Naive thymus-derived CD4-positive, alpha-beta T cell (primary cell): ENCODE data around the gene FAM13A. TPM values are rescaled to one million over a fixed set of nuclear protein-coding genes. Genes with fewer than 3 reads are reported as not detected.
A peak's percentile ranks its signal among the peaks of the same experiment; 100 is the strongest.

ENCODE experiments used
- ATAC-seq: fragments of 150-1000 bp; cut with Tn5 transposase; 2 replicates; pipeline ENCODE4 v1.10.0; 2021; ENCODE audit warnings: mild to moderate bottlenecking, moderate library complexity
- CTCF ChIA-PET: fragments of 350-600 bp; sonication (Branson Sonifier 250); formaldehyde crosslinking; loops from one replicate; lab custom pipeline; 2021; ENCODE audit warnings: antibody characterized with exemption; lab: Charles Lee
- POLR2A ChIA-PET: fragments of 350-600 bp; sonication (Branson Sonifier 250); formaldehyde crosslinking; loops from one replicate; lab custom pipeline; 2021; ENCODE audit warnings: antibody characterized with exemption, inconsistent platforms; lab: Charles Lee
- DNase-seq, 9 donors: peaks; one replicate each; pipeline versions ENCODE4 v3.0.0 to v3.0.0-alpha.2; 2020 to 2022; ENCODE audit warnings: mixed read lengths in 1 of 9
- H3K27ac ChIP-seq: one replicate; pipeline ENCODE4 v1.7.0; 2013; ENCODE audit warnings: mild to moderate bottlenecking, low read depth, low read length, moderate library complexity
- H3K27me3 ChIP-seq, 2 donors: one replicate each; pipeline ENCODE4 v1.7.0; 2013; ENCODE audit warnings: low read length in 2 of 2, mild to moderate bottlenecking in 2 of 2, moderate library complexity in 2 of 2; ENCODE audit not compliant: control insufficient read depth in 2 of 2, insufficient read depth in 2 of 2
- H3K36me3 ChIP-seq, 3 experiments: 1 replicate in 2 of 3; 2 replicates in 1 of 3; pipeline ENCODE4 v1.7.0; 2013; ENCODE audit warnings: low read length in 3 of 3, mild to moderate bottlenecking in 3 of 3, moderate library complexity in 1 of 3; ENCODE audit not compliant: insufficient read depth in 3 of 3, control insufficient read depth in 2 of 3
- H3K4me1 ChIP-seq, 2 donors: one replicate each; pipeline ENCODE4 v1.7.0; 2013; ENCODE audit warnings: low read length in 2 of 2, mild to moderate bottlenecking in 2 of 2, moderate library complexity in 1 of 2; ENCODE audit not compliant: control insufficient read depth in 2 of 2, insufficient read depth in 2 of 2
- H3K4me3 ChIP-seq: 2 replicates; pipeline ENCODE4 v1.7.0; 2013; ENCODE audit warnings: mild to moderate bottlenecking, low read length
- H3K9me3 ChIP-seq, 3 experiments: 1 replicate in 2 of 3; 2 replicates in 1 of 3; pipeline ENCODE4 v1.7.0; 2013; ENCODE audit warnings: low read length in 3 of 3; ENCODE audit not compliant: control insufficient read depth in 2 of 3
- H3K27ac Mint-ChIP-seq, 9 donors: one replicate each; pipeline ENCODE4 v1.8.0; 2020 to 2022; ENCODE audit warnings: mixed read lengths in 9 of 9, mild to moderate bottlenecking in 8 of 9, moderate library complexity in 5 of 9, inconsistent platforms in 2 of 9
- H3K27me3 Mint-ChIP-seq, 5 donors: one replicate each; pipeline ENCODE4 v1.8.0; 2021 to 2022; ENCODE audit warnings: mixed read lengths in 5 of 5, mild to moderate bottlenecking in 1 of 5
- H3K36me3 Mint-ChIP-seq, 5 donors: one replicate each; pipeline ENCODE4 v1.8.0; 2020 to 2022; ENCODE audit warnings: mixed read lengths in 5 of 5, mild to moderate bottlenecking in 3 of 5, inconsistent platforms in 1 of 5
- H3K4me1 Mint-ChIP-seq, 7 donors: one replicate each; pipeline ENCODE4 v1.8.0; 2020 to 2022; ENCODE audit warnings: mixed read lengths in 7 of 7, mild to moderate bottlenecking in 3 of 7, inconsistent platforms in 1 of 7
- H3K4me3 Mint-ChIP-seq, 10 donors: one replicate each; pipeline ENCODE4 v1.8.0; 2020 to 2022; ENCODE audit warnings: mild to moderate bottlenecking in 10 of 10, mixed read lengths in 10 of 10, moderate library complexity in 6 of 10, inconsistent platforms in 2 of 10
- H3K9me3 Mint-ChIP-seq, 11 donors: one replicate each; pipeline ENCODE4 v1.8.0; 2020 to 2022; ENCODE audit warnings: mixed read lengths in 11 of 11, mild to moderate bottlenecking in 4 of 11, inconsistent platforms in 1 of 11, moderate library complexity in 1 of 11
- intact Hi-C, 2 donors: fragments of 100-400 bp; cut with micrococcal nuclease; formaldehyde crosslinking; loops; one replicate each; pipeline ENCODE4 v1.15.1; 2023
- polyA plus RNA-seq, 2 donors: library from polyadenylated mRNA; unstranded; fragments of 300-500 nt; fragmentation: Illumina TruSeq; gene quantifications; one replicate each; pipeline ENCODE4 v1.2.3, GENCODE V29; 2021
- total RNA-seq, 6 experiments: library from RNA in 5 of 6; stranded (reverse) in 5 of 6; gene quantifications; 1 replicate in 5 of 6; 2 replicates in 1 of 6; pipeline ENCODE4 v1.2.3 and lab custom pipeline; 2021 to 2026

FAM13A gene
- total and polyA plus RNA-seq, 7 experiments from 2014 or later: 4.5 to 60.4 (median 10.2) TPM

DNA sequence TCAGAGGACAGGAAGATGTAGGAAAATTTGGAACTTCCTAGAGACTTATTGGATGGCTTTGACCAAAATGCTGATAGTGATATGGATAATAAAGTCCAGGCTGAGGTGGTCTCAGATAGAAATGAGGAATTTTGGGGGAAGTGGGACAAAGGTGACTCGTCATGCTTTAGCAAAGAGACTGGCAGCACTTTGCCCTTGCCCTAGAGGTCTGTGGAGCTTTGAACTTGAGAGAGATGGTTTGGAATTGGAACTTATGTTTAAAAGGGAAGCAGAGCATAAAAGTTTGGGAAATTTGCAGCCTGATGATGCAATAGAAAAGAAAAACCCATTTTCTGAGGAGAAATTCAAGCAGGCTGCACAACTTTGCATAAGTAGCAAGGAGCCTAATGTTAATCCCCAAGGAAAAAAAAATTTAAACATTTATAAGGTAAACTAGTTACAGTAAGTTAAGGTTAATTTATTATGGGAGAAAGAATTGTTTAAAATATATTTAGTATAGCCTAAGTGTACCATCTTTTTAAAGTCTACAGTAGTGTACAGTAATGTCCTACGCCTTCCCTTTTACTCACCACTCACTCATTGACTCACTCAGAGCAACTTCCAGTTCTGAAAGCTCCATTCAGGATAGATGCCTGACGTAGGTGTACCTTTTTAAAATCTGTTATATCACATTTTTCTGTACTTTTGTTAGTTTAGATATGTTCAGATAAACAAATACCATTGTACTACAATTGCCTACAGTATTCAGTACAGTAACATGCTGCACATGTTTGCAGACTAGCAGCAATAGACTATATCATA is 101.2 kb downstream of the FAM13A start:
- Histone ChIP-seq H3K9me3 (no peaks in the 10 kb centered on the region), H3K4me1 (peaks cover 0 to 8% of the 10 kb centered on the region in 2 donors), H3K27me3 (no peaks in the 10 kb centered on the region), H3K4me3 (no peak overlapping the region), H3K36me3 (no peaks in the 10 kb centered on the region), H3K27ac (no peak overlapping the region)
- intact Hi-C loops: no loop called here
- no peaks in the 10 kb centered on the region for H3K27me3 Mint-ChIP-seq
- POLR2A ChIA-PET: no interaction called here
- H3K4me3 Mint-ChIP-seq: no peak overlapping the region
- DNase-seq (no peak), ATAC-seq (no peak)
- peaks cover 0 to 26% (median 4%) of the 10 kb centered on the region in 11 donors for H3K9me3 Mint-ChIP-seq
- CTCF ChIA-PET: no interaction called here
- H3K27ac Mint-ChIP-seq: no peak overlapping the region
- peaks cover 0 to 41% (median 0%) of the 10 kb centered on the region in 5 donors for H3K36me3 Mint-ChIP-seq
- H3K4me1 Mint-ChIP-seq: peaks cover 0 to 53% (median 25%) of the 10 kb centered on the region in 7 donors

DNA sequence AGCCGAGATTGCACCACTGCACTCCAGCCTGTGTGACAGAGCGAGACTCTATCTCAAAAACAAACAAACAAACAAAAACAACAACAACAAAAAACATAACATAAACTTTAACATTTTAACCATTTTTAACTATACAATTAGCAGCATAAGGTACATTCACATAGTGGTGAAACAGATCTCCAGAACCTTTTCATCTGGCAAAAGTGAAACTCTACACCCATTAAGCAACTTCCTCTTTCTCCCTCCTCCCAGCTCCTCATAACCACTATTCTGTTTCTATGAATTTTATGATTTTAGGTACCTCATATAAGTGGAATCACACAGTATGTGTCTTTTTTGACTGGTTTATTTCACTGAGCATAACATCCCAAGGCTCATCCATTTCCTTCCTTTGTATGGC is 103.6 kb downstream of the FAM13A start:
- CTCF ChIA-PET: no interaction called here
- POLR2A ChIA-PET: no interaction called here
- H3K9me3 ChIP-seq: no peaks in the 10 kb centered on the region
- ATAC-seq (peak; percentile 42), DNase-seq (no peak)
- peaks cover 0 to 16% (median 3%) of the 10 kb centered on the region in 11 donors for H3K9me3 Mint-ChIP-seq
- no peak overlapping the region for H3K27ac ChIP-seq
- peak overlapping the region in 4 of 10 donors; percentile 17 to 76 (median 52) for H3K4me3 Mint-ChIP-seq
- H3K36me3 Mint-ChIP-seq: peaks cover 0 to 31% (median 0%) of the 10 kb centered on the region in 5 donors
- H3K27me3 ChIP-seq: no peaks in the 10 kb centered on the region
- intact Hi-C loops: no loop called here
- no peak overlapping the region for H3K4me3 ChIP-seq
- no peaks in the 10 kb centered on the region for H3K27me3 Mint-ChIP-seq
- peak overlapping the region in 7 of 9 donors; percentile 8 to 87 (median 62) for H3K27ac Mint-ChIP-seq
- H3K36me3 ChIP-seq: no peaks in the 10 kb centered on the region
- H3K4me1 ChIP-seq: no peaks in the 10 kb centered on the region
- H3K4me1 Mint-ChIP-seq: peaks cover 6 to 57% (median 27%) of the 10 kb centered on the region in 7 donors

DNA sequence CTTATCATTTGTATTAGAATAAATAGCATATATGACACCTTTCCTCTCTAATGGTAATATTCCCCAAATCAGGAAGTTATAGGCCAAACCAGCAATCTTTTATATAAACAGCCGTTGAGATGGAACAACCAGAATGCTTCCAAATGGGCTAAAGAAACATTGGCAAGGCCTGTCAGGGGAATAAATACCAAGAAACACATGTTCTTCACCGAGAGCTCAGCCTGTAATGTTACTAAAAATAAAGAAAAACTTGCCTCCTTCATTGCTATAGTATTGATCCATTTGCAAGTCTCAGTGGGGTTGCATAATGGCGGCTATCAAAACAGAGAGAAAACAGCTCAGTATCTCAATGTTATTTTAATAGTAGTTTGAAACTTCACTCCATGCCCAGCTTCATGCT is 104.9 kb downstream of the FAM13A start:
- Mint-ChIP-seq H3K27me3 (no peaks in the 10 kb centered on the region), H3K36me3 (peaks cover 0 to 30% (median 0%) of the 10 kb centered on the region in 5 donors), H3K4me1 (peaks cover 6 to 64% (median 36%) of the 10 kb centered on the region in 7 donors), H3K4me3 (peak overlapping the region in 1 of 10 donors; percentile 21), H3K9me3 (peaks cover 0 to 15% (median 0%) of the 10 kb centered on the region in 11 donors), H3K27ac (peak overlapping the region in 2 of 9 donors; percentile 4 to 68)
- Histone ChIP-seq H3K9me3 (no peaks in the 10 kb centered on the region), H3K27ac (no peak overlapping the region), H3K36me3 (no peaks in the 10 kb centered on the region), H3K27me3 (no peaks in the 10 kb centered on the region), H3K4me3 (no peak overlapping the region), H3K4me1 (no peaks in the 10 kb centered on the region)
- ATAC-seq: no peak
- DNase-seq: no peak
- POLR2A ChIA-PET: no interaction called here
- CTCF ChIA-PET: no interaction called here
- intact Hi-C loops: no loop called here

DNA sequence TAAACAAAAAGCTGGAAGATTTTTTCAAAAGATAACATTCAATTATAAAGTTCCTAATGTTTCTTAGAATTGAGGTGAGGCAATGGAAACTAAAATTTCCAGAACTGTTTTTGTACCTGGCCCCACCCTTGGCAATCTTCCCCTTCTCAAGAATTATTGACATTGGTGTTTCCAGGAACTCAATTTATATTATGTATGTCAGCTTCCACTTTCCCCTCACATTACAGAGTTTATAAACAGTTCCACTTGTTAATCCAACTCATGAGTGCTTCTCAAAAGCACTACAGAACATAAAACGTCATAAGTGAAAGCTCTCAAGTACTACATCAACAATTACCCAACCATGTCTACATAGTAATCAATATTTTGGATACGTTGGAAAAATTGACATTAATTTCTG is 107.4 kb downstream of the FAM13A start:
- H3K4me1 Mint-ChIP-seq: peaks cover 6 to 71% (median 36%) of the 10 kb centered on the region in 7 donors
- Histone ChIP-seq H3K27ac (no peak overlapping the region), H3K9me3 (no peaks in the 10 kb centered on the region), H3K4me1 (no peaks in the 10 kb centered on the region), H3K27me3 (no peaks in the 10 kb centered on the region), H3K4me3 (no peak overlapping the region), H3K36me3 (no peaks in the 10 kb centered on the region)
- ChIA-PET CTCF (no interaction called here), POLR2A (interaction anchor here (0.6 kb wide), 1 partner anchor 29 kb away, joined by 4 read pairs; no protein-coding TSS in a partner anchor)
- ATAC-seq (no peak), DNase-seq (no peak)
- peaks cover 0 to 28% (median 0%) of the 10 kb centered on the region in 5 donors for H3K36me3 Mint-ChIP-seq
- no peaks in the 10 kb centered on the region for H3K27me3 Mint-ChIP-seq
- intact Hi-C loops: loop anchor here (1.0 to 10.0 kb wide), 3 partner anchors 13 to 425 kb away; partner anchors contain the start of gene PYURF (in 1 of the 2)
- H3K9me3 Mint-ChIP-seq: peaks cover 0 to 18% (median 5%) of the 10 kb centered on the region in 11 donors
- peak overlapping the region in 5 of 10 donors; percentile 3 to 61 (median 48) for H3K4me3 Mint-ChIP-seq
- H3K27ac Mint-ChIP-seq: peak overlapping the region in 5 of 9 donors; percentile 27 to 77 (median 74)

DNA sequence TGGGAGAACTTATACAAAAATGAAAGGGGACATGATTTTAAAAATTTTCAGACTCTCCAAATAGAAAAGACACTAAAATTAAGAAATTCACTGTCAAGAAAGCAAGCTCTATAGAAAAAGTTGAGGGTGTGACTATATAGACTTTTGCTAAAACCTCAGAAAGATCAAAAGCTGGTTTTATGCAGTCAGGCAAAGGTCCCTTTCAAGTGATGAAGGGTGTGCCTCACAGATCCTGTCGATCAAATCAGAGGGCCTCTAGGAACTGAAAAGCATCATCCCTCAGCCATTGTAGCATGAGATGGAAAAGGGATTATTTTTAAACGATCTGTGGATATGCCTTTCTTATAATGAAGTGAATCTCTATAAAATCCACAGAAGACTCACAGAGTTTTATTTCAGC is 116.5 kb downstream of the FAM13A start:
- H3K27me3 Mint-ChIP-seq: no peaks in the 10 kb centered on the region
- H3K9me3 ChIP-seq: no peaks in the 10 kb centered on the region
- H3K36me3 ChIP-seq: no peaks in the 10 kb centered on the region
- H3K4me1 Mint-ChIP-seq: peaks cover 14 to 64% (median 52%) of the 10 kb centered on the region in 7 donors
- DNase-seq (peak in 7 of 9 donors; percentile 45 to 80 (median 71)), ATAC-seq (peak; percentile 86)
- peak overlapping the region; percentile 49 for H3K27ac ChIP-seq
- H3K27me3 ChIP-seq: no peaks in the 10 kb centered on the region
- peaks cover 0 to 16% (median 0%) of the 10 kb centered on the region in 5 donors for H3K36me3 Mint-ChIP-seq
- ChIA-PET CTCF (no interaction called here), POLR2A (interaction anchor here (0.7 kb wide), 1 partner anchor 13 kb away, joined by 3 read pairs; no protein-coding TSS in a partner anchor)
- peak overlapping the region; percentile 27 to 76 (median 66) for H3K4me3 Mint-ChIP-seq
- intact Hi-C loops: loop anchor here in 1 of 2 donors (1.0 to 10.0 kb wide), 4 partner anchors 82 to 416 kb away; partner anchors contain the start of genes PYURF and TIGD2
- no peak overlapping the region for H3K4me3 ChIP-seq
- H3K4me1 ChIP-seq: peaks cover 0 to 25% of the 10 kb centered on the region in 2 donors
- H3K9me3 Mint-ChIP-seq: peaks cover 0 to 2% (median 0%) of the 10 kb centered on the region in 11 donors
- peak overlapping the region; percentile 75 to 95 (median 85) for H3K27ac Mint-ChIP-seq

DNA sequence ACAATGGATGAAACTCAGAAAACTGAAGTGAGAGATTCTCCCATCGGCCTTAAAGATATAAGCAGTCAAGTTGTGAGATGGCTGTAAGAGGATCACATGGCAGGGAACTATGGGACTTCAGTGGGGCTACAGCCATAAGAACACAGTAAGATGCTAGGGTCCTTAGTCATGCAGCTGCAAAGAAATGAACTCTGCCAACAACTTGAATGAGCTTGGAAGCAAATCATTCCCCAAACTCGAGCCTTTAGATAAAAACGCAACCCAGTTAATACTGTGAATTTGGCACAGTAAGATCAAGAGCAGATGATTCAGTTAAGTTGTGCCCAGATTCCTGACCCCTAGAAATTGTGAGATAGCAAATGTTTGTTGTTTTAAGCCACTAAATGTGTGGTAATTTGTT is 117.3 kb downstream of the FAM13A start:
- peak overlapping the region; percentile 75 to 95 (median 85) for H3K27ac Mint-ChIP-seq
- peaks cover 0 to 25% of the 10 kb centered on the region in 2 donors for H3K4me1 ChIP-seq
- DNase-seq (no peak), ATAC-seq (no peak)
- no peaks in the 10 kb centered on the region for H3K9me3 ChIP-seq
- peak overlapping the region; percentile 49 for H3K27ac ChIP-seq
- intact Hi-C loops: loop anchor here in 1 of 2 donors (1.0 to 10.0 kb wide), 4 partner anchors 83 to 415 kb away; partner anchors contain the start of genes PYURF and TIGD2
- H3K9me3 Mint-ChIP-seq: peaks cover 0 to 4% (median 0%) of the 10 kb centered on the region in 11 donors
- peaks cover 14 to 64% (median 52%) of the 10 kb centered on the region in 7 donors for H3K4me1 Mint-ChIP-seq
- no peak overlapping the region for H3K4me3 ChIP-seq
- ChIA-PET CTCF (interaction anchor here (0.5 to 0.7 kb wide), 3 partner anchors 65 to 549 kb away, joined by 3 to 4 read pairs (median 3); no protein-coding TSS in a partner anchor), POLR2A (no interaction called here)
- peaks cover 0 to 16% (median 0%) of the 10 kb centered on the region in 5 donors for H3K36me3 Mint-ChIP-seq
- no peaks in the 10 kb centered on the region for H3K27me3 ChIP-seq
- H3K27me3 Mint-ChIP-seq: no peaks in the 10 kb centered on the region
- H3K4me3 Mint-ChIP-seq: peak overlapping the region in 5 of 10 donors; percentile 2 to 76 (median 70)
- no peaks in the 10 kb centered on the region for H3K36me3 ChIP-seq
